Measurements from ENCODE around the gene GPATCH8. TPM values are rescaled to one million over a fixed set of nuclear protein-coding genes. Genes with fewer than 3 reads are reported as not detected.

GPATCH8 gene
- total and polyA plus RNA-seq, 9 of the 15 experiments (the other 6 are each of a cell fraction or from before 2014, with no cell fraction given): 10.6 to 29.6 (median 13.2) TPM

- TF ChIP-seq POLR2B (IDR thresholded peaks at IDR 0.05; ENCODE audit: low read depth, partially characterized antibody) (no peak), ETV1 (tag; conservative IDR thresholded peaks at IDR 0.05; ENCODE audit: low read depth) (no peak), FOXJ2 (tag; IDR thresholded peaks at IDR 0.05) (no peak), HLTF (IDR thresholded peaks at IDR 0.05) (no peak), HDAC2 (IDR thresholded peaks at IDR 0.05) (0 out of 2 replicates have a peak, but pooled peaks have one; percentile 12), MCM5 (IDR thresholded peaks at IDR 0.05; ENCODE audit: low read depth) (no peak), WHSC1 (IDR thresholded peaks at IDR 0.05; ENCODE audit: low read length) (no peak), ARID2 (IDR thresholded peaks at IDR 0.05) (no peak), SMAD4 (CRISPR knock-in tag; conservative IDR thresholded peaks at IDR 0.05) (peak; percentile 49; the same call in 1 of the 2 replicates), MBD2 (IDR thresholded peaks at IDR 0.05; ENCODE audit: borderline replicate concordance, low read depth) (no peak), TEAD2 (tag; IDR thresholded peaks at IDR 0.05) (no peak), STAT5A (IDR thresholded peaks at IDR 0.05; ENCODE audit: borderline replicate concordance, low read length) (no peak), ATF4 (CRISPR knock-in tag; IDR thresholded peaks at IDR 0.05) (no peak), FOXJ3 (CRISPR knock-in tag; IDR thresholded peaks at IDR 0.05) (no peak), HNRNPUL1 (IDR thresholded peaks at IDR 0.05; ENCODE audit: low read length) (no peak), NCOR1 (IDR thresholded peaks at IDR 0.05) (no peak), ZNF143 (CRISPR knock-in tag; IDR thresholded peaks at IDR 0.05) (peak; percentile 66; the same call in 1 of the 2 replicates), STAG1 (CRISPR knock-in tag; IDR thresholded peaks at IDR 0.05; ENCODE audit: borderline replicate concordance) (peak; percentile 69; the same call in 1 of the 2 replicates)
Measured at GRCh38 chr17:44522883-44523671, 19.9 kb upstream of the GPATCH8 start (continued).

Measured in K562 (cell line).